Parathyroid adenoma (tissue), 2 donors: ENCODE measurements around the gene RPS3.

Experiments used
- H2AFZ ChIP-seq: fragments of 300-600 bp; sonication (generic); one replicate; pipeline ENCODE4 v1.7.0; 2017; ENCODE audit warnings: antibody characterized with exemption, mild to moderate bottlenecking
- H3K27ac ChIP-seq: fragments of 300-600 bp; sonication (generic); one replicate; pipeline ENCODE4 v1.7.0; 2017
- H3K27me3 ChIP-seq: fragments of 300-600 bp; sonication (generic); one replicate; pipeline ENCODE4 v1.7.0; 2017; ENCODE audit warnings: low read length; ENCODE audit not compliant: control insufficient read depth, insufficient read depth
- H3K36me3 ChIP-seq: fragments of 300-600 bp; sonication (generic); one replicate; pipeline ENCODE4 v1.7.0; 2017; ENCODE audit warnings: low read length; ENCODE audit not compliant: control insufficient read depth, insufficient read depth
- H3K4me1 ChIP-seq: fragments of 300-600 bp; sonication (generic); one replicate; pipeline ENCODE4 v1.7.0; 2017; ENCODE audit warnings: control low read depth
- H3K4me2 ChIP-seq: fragments of 300-600 bp; sonication (generic); one replicate; pipeline ENCODE4 v1.7.0; 2017; ENCODE audit warnings: low read length
- H3K4me3 ChIP-seq: fragments of 300-600 bp; sonication (generic); one replicate; pipeline ENCODE4 v1.7.0; 2017; ENCODE audit warnings: low read depth, low read length
- H3K79me2 ChIP-seq: fragments of 300-600 bp; sonication (generic); one replicate; pipeline ENCODE4 v1.7.0; 2017; ENCODE audit warnings: control low read depth
- H3K9ac ChIP-seq: fragments of 300-600 bp; sonication (generic); one replicate; pipeline ENCODE4 v1.7.0; 2017; ENCODE audit warnings: mild to moderate bottlenecking
- H3K9me3 ChIP-seq: fragments of 300-600 bp; sonication (generic); one replicate; pipeline ENCODE4 v1.7.0; 2017; ENCODE audit warnings: low read length; ENCODE audit not compliant: control insufficient read depth
- CTCF ChIP-seq: fragments of 300-600 bp; sonication (generic); IDR thresholded peaks from one replicate; pipeline ENCODE4 v1.7.0; 2017; ENCODE audit warnings: antibody characterized with exemption, mild to moderate bottlenecking
- donor health status: primary hyperparathyroidism.

The RPS3 gene

GRCh38 chr11:75399344-75400145 lies at the start of gene RPS3:
Gene RPS3 (plus strand): TSS chr11:75399518. CDS start chr11:75399548, 30 bp downstream.
- H3K4me1 ChIP-seq = no peaks in the 10 kb centered on the region
- peak within 1 kb of the TSS; percentile 60 for H3K4me2 ChIP-seq
- H3K27me3 ChIP-seq = no peaks in the 10 kb centered on the region
- H3K4me3 ChIP-seq = peak within 1 kb of the TSS; percentile 75
- H2AFZ ChIP-seq = peak within 1 kb of the TSS; percentile 84
- H3K9ac ChIP-seq = peak within 1 kb of the TSS; percentile 67
- peaks cover 3% of the 10 kb centered on the region for H3K79me2 ChIP-seq
- no peak for TF ChIP-seq CTCF
- H3K27ac ChIP-seq = peak within 1 kb of the TSS; percentile 85
- H3K9me3 ChIP-seq = no peaks in the 10 kb centered on the region
- no peaks in the 10 kb centered on the region for H3K36me3 ChIP-seq

DNA sequence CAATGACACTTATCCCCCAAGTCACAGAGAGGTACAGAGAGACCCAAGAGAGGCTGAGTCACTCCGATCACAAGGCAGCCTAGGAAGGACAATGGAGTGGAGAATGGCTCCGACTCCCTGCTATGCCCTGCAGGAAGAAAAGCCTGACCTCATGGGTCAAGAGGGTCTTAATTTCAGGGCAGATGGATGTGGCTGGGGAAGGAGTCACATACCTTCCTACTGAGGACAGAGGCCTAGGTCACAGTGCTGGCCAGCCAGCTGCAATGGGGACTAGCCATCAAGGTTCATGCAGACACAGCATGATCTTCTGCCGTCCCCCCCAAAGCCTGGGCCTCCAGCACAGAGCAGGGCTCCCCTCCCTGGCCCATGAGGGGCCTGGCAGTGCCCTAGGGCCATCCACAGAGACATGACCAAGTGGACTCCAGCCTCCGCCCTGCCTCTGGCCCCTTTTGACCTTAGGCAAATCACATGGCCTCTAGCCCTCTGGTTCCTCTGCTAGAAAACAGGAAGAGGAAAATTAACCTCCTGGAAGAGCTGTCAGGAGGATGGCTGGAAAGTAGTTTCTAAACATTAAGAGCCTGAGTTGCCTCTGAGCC lies 49.7 kb upstream of the RPS3 start:
- Histone ChIP-seq H3K4me3 (no peak overlapping the region), H3K27me3 (no peaks in the 10 kb centered on the region), H3K4me2 (no peak overlapping the region), H3K4me1 (no peaks in the 10 kb centered on the region), H3K27ac (peak overlapping the region; percentile 49), H3K36me3 (no peaks in the 10 kb centered on the region), H3K9me3 (no peaks in the 10 kb centered on the region), H3K9ac (no peak overlapping the region), H3K79me2 (no peaks in the 10 kb centered on the region), H2AFZ (no peak overlapping the region)
- TF ChIP-seq CTCF = no peak

DNA sequence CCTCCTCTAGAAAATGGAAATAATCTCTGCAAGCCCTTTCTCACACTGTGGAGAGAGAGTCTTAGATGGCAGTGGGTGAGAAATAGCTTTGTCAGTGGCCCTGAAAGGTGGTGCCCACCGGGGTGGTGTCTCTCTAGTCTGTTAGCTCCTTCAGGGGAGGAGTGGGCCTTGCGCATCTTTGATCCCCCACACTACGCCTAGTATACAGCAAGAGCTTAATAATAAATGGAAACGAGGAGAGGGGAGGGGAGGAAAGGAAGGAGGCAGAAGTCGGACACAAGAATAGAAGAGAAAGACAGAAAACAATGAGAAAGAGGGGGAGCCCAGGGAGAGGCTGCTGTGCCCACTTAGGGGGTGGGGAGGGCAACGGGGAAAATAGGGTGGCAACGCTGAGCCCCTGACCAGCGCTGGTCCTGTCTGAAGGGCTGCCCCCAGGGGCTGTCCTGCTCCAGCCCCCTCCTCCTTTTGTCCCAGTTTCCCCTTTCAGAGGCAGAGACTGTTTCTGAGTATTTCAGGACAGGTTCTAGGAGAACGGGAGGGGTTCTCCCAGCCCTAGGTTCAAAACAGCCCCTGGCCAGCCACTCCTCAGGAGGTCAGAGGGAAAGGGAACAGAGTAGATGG lies 49.1 kb upstream of the RPS3 start:
- Histone ChIP-seq H3K36me3 (no peaks in the 10 kb centered on the region), H3K4me3 (peak overlapping the region; percentile 56), H3K4me1 (no peaks in the 10 kb centered on the region), H3K4me2 (peak overlapping the region; percentile 18), H3K9me3 (no peaks in the 10 kb centered on the region), H3K9ac (no peak overlapping the region), H3K27me3 (no peaks in the 10 kb centered on the region), H3K27ac (peak overlapping the region; percentile 49), H2AFZ (no peak overlapping the region), H3K79me2 (no peaks in the 10 kb centered on the region)
- no peak for TF ChIP-seq CTCF

GRCh38 chr11:75350743-75351540 lies 48.4 kb upstream of the RPS3 start:
- TF ChIP-seq CTCF = no peak
- H3K4me2 ChIP-seq = peak overlapping the region; percentile 74
- H3K9me3 ChIP-seq = no peaks in the 10 kb centered on the region
- peak overlapping the region; percentile 90 for H2AFZ ChIP-seq
- no peaks in the 10 kb centered on the region for H3K79me2 ChIP-seq
- peak overlapping the region; percentile 29 for H3K27ac ChIP-seq
- peak overlapping the region; percentile 56 for H3K4me3 ChIP-seq
- no peak overlapping the region for H3K9ac ChIP-seq
- no peaks in the 10 kb centered on the region for H3K36me3 ChIP-seq
- no peaks in the 10 kb centered on the region for H3K27me3 ChIP-seq
- H3K4me1 ChIP-seq = no peaks in the 10 kb centered on the region
